Lung (tissue), 12 donors: Measurements from ENCODE around the gene MAPKAP1. TPM values are rescaled to one million over a fixed set of nuclear protein-coding genes. Genes with fewer than 3 reads are reported as not detected.

ENCODE experiments used
- ATAC-seq: fragments of 200-7000 bp; cut with Tn5 transposase; one replicate; pipeline ENCODE4 v1.9.1; 2020; ENCODE audit warnings: moderate number of reproducible peaks; ENCODE audit not compliant: insufficient read depth, low FRiP score
- DNase-seq, 3 donors: peaks; one replicate each; pipeline ENCODE4 v3.0.0-alpha.2; 2013 to 2017
- H3K27ac ChIP-seq, 2 donors: one replicate each; pipeline ENCODE4 v1.5.1; 2013; ENCODE audit warnings: mild to moderate bottlenecking in 2 of 2, moderate library complexity in 2 of 2, control low read depth in 1 of 2, inconsistent platforms in 1 of 2, low read depth in 1 of 2, low read length in 1 of 2
- H3K27me3 ChIP-seq, 3 donors: one replicate each; pipeline ENCODE4 v1.5.1; 2013; ENCODE audit warnings: low read length in 2 of 3; ENCODE audit not compliant: control insufficient read depth in 3 of 3, insufficient read depth in 3 of 3
- H3K36me3 ChIP-seq, 4 donors: one replicate each; pipeline ENCODE4 v1.5.1; 2013; ENCODE audit warnings: low read length in 4 of 4, mild to moderate bottlenecking in 1 of 4, moderate library complexity in 1 of 4; ENCODE audit not compliant: control insufficient read depth in 4 of 4, insufficient read depth in 4 of 4
- H3K4me1 ChIP-seq, 5 donors: one replicate each; pipeline ENCODE4 v1.5.1; 2013; ENCODE audit warnings: low read length in 5 of 5, mild to moderate bottlenecking in 2 of 5, moderate library complexity in 1 of 5; ENCODE audit not compliant: control insufficient read depth in 5 of 5, insufficient read depth in 5 of 5
- H3K4me3 ChIP-seq: one replicate; pipeline ENCODE4 v1.5.1; 2013; ENCODE audit warnings: mild to moderate bottlenecking, control low read depth, moderate library complexity
- H3K9ac ChIP-seq, 2 donors: one replicate each; pipeline ENCODE4 v1.5.1; 2013; ENCODE audit warnings: low read length in 2 of 2, control low read depth in 1 of 2; ENCODE audit not compliant: insufficient read depth in 1 of 2
- H3K9me3 ChIP-seq, 4 donors: one replicate each; pipeline ENCODE4 v1.5.1; 2013; ENCODE audit warnings: low read length in 3 of 4, mild to moderate bottlenecking in 1 of 4, moderate library complexity in 1 of 4; ENCODE audit not compliant: control insufficient read depth in 4 of 4, insufficient read depth in 3 of 4
- CTCF ChIP-seq: IDR thresholded peaks from 2 replicates; pipeline ENCODE4 v1.5.1; 2012; ENCODE audit warnings: mild to moderate bottlenecking; ENCODE audit errors: control extremely low read depth, extremely low read depth
- WGBS, 2 donors: extraction: QIAGEN DNeasy Blood & Tissue Kit; methylation state at CpG; one replicate each; pipeline ENCODE4 v1.1.7; 2013; 5-methylcytosine and 5-hydroxymethylcytosine counted together
- polyA plus RNA-seq, 2 donors: library from polyadenylated mRNA; stranded (reverse); fragments of 200-250 nt; gene quantifications; one replicate each; pipeline ENCODE4 v1.2.1, GENCODE V29; 2013
- total RNA-seq, 2 donors: library from RNA; depleted of rRNA in 1 of 2; stranded (reverse); fragments of >200 nt in 1 of 2; gene quantifications; one replicate each; pipeline ENCODE4 v1.2.1, GENCODE V29; 2014 to 2021
- donor health status: control.
- donor health status: control.
- donor health status: Bipolar disorder and iron deficiency.
- donor health status: healthy.
- donor health status: DM: yes; HTN: yes; CAD: no.

Gene MAPKAP1
- total and polyA plus RNA-seq, 4 donors, result 53.0 to 83.3 (median 66.7) TPM

- Histone ChIP-seq H3K4me1 (peaks cover 0 to 21% (median 0%) of the 10 kb centered on the region in 5 donors), H3K36me3 (no peaks in the 10 kb centered on the region), H3K4me3 (no peak overlapping the region), H3K27me3 (no peaks in the 10 kb centered on the region), H3K27ac (no peak overlapping the region), H3K9me3 (no peaks in the 10 kb centered on the region), H3K9ac (no peak overlapping the region)
- no peak for ATAC-seq
- DNase-seq, result no peak
- TF ChIP-seq CTCF, result no peak
- 86 to 94% methylated on average over 8 of the region's 8 CpGs for WGBS, 2 donors
These were observed 283.0 kb downstream of the MAPKAP1 start for GRCh38 chr9:125423964-125424363.

- Histone ChIP-seq H3K36me3 (no peaks in the 10 kb centered on the region), H3K4me1 (peaks cover 0 to 16% (median 0%) of the 10 kb centered on the region in 5 donors), H3K27me3 (no peaks in the 10 kb centered on the region), H3K4me3 (no peak overlapping the region), H3K9ac (no peak overlapping the region), H3K27ac (no peak overlapping the region), H3K9me3 (no peaks in the 10 kb centered on the region)
- DNase-seq (no peak), ATAC-seq (no peak)
- TF ChIP-seq CTCF, result no peak
- WGBS, 2 donors, result 91 to 95% methylated on average over 10 of the region's 10 CpGs
These were observed 284.2 kb downstream of the MAPKAP1 start for GRCh38 chr9:125422853-125423252.

GRCh38 chr9:125421591-125422181 lies 285.3 kb downstream of the MAPKAP1 start:
- Histone ChIP-seq H3K4me1 (peaks cover 0 to 16% (median 0%) of the 10 kb centered on the region in 5 donors), H3K9ac (no peak overlapping the region), H3K27ac (no peak overlapping the region), H3K27me3 (no peaks in the 10 kb centered on the region), H3K4me3 (no peak overlapping the region), H3K36me3 (no peaks in the 10 kb centered on the region), H3K9me3 (no peaks in the 10 kb centered on the region)
- no peak for DNase-seq
- no peak for TF ChIP-seq CTCF
- ATAC-seq, result no peak
- WGBS, 2 donors, result 86% methylated on average over 13 of the region's 13 CpGs

GRCh38 chr9:125421166-125421565 lies 285.8 kb downstream of the MAPKAP1 start:
- no peaks in the 10 kb centered on the region for H3K27me3 ChIP-seq
- no peak for DNase-seq
- no peak for TF ChIP-seq CTCF

More at GRCh38 chr9:125421166-125421565, 285.8 kb downstream of the MAPKAP1 start:
- Histone ChIP-seq H3K9ac (no peak overlapping the region), H3K4me3 (no peak overlapping the region), H3K9me3 (no peaks in the 10 kb centered on the region), H3K27ac (no peak overlapping the region), H3K36me3 (no peaks in the 10 kb centered on the region), H3K4me1 (peaks cover 0 to 16% (median 0%) of the 10 kb centered on the region in 5 donors)
- WGBS, 2 donors, result 91% methylated on average over 6 of the region's 6 CpGs
- no peak for ATAC-seq
